Measurements from ENCODE around the gene ARL4C. TPM values are rescaled to one million over a fixed set of nuclear protein-coding genes. Genes with fewer than 3 reads are reported as not detected.

Gene ARL4C
- total RNA-seq, 1 donor from 2014 or later: 29.5 TPM

GRCh38 chr2:234454433-234454832, 42.4 kb downstream of the ARL4C start:
- H3K27ac Mint-ChIP-seq (ENCODE audit: unreplicated experiment): no peak overlapping the region
- H3K36me3 Mint-ChIP-seq (ENCODE audit: low read depth): peaks cover 2% of the 10 kb centered on the region
- H3K4me1 Mint-ChIP-seq: peaks cover 30% of the 10 kb centered on the region
- no peaks in the 10 kb centered on the region for H3K27me3 Mint-ChIP-seq (ENCODE audit: low read depth)
- TF ChIP-seq CTCF (conservative IDR thresholded peaks at IDR 0.05): no peak
- no peak for DNase-seq (ENCODE audit: low read depth, low spot score)
- peaks cover 3% of the 10 kb centered on the region for H3K9me3 Mint-ChIP-seq
- H3K4me3 Mint-ChIP-seq: no peak overlapping the region

- TF ChIP-seq CTCF (conservative IDR thresholded peaks at IDR 0.05): no peak
- Mint-ChIP-seq H3K4me3 (no peak overlapping the region), H3K36me3 (ENCODE audit: low read depth) (peaks cover 2% of the 10 kb centered on the region), H3K27me3 (ENCODE audit: low read depth) (no peaks in the 10 kb centered on the region), H3K9me3 (peaks cover 3% of the 10 kb centered on the region), H3K4me1 (peaks cover 42% of the 10 kb centered on the region), H3K27ac (ENCODE audit: unreplicated experiment) (no peak overlapping the region)
- no peak for DNase-seq (ENCODE audit: low read depth, low spot score)
Observed at GRCh38 chr2:234453216-234453615, 43.7 kb downstream of the ARL4C start.

- TF ChIP-seq CTCF (conservative IDR thresholded peaks at IDR 0.05): no peak
- Mint-ChIP-seq H3K27me3 (ENCODE audit: low read depth) (no peaks in the 10 kb centered on the region), H3K4me3 (no peak overlapping the region), H3K27ac (ENCODE audit: unreplicated experiment) (peak overlapping the region; percentile 9), H3K36me3 (ENCODE audit: low read depth) (peaks cover 2% of the 10 kb centered on the region), H3K9me3 (peaks cover 3% of the 10 kb centered on the region), H3K4me1 (peaks cover 54% of the 10 kb centered on the region)
- DNase-seq (ENCODE audit: low read depth, low spot score): no peak
Observed at GRCh38 chr2:234451852-234452625, 44.8 kb downstream of the ARL4C start.

- no peak for DNase-seq (ENCODE audit: low read depth, low spot score)
- no peak for TF ChIP-seq CTCF (conservative IDR thresholded peaks at IDR 0.05)
- peak overlapping the region; percentile 27 for H3K27ac Mint-ChIP-seq (ENCODE audit: unreplicated experiment)
- no peak overlapping the region for H3K4me3 Mint-ChIP-seq
- peaks cover 2% of the 10 kb centered on the region for H3K36me3 Mint-ChIP-seq (ENCODE audit: low read depth)
- peaks cover 59% of the 10 kb centered on the region for H3K4me1 Mint-ChIP-seq
- H3K27me3 Mint-ChIP-seq (ENCODE audit: low read depth): no peaks in the 10 kb centered on the region
- peaks cover 3% of the 10 kb centered on the region for H3K9me3 Mint-ChIP-seq
Observed at GRCh38 chr2:234451242-234451641, 45.6 kb downstream of the ARL4C start.

GRCh38 chr2:234450431-234451124, 46.3 kb downstream of the ARL4C start:
- H3K4me3 Mint-ChIP-seq: no peak overlapping the region
- H3K27ac Mint-ChIP-seq (ENCODE audit: unreplicated experiment): peak overlapping the region; percentile 52
- no peak for DNase-seq (ENCODE audit: low read depth, low spot score)
- H3K4me1 Mint-ChIP-seq: peaks cover 59% of the 10 kb centered on the region
- H3K9me3 Mint-ChIP-seq: peaks cover 3% of the 10 kb centered on the region
- peaks cover 2% of the 10 kb centered on the region for H3K36me3 Mint-ChIP-seq (ENCODE audit: low read depth)
- no peaks in the 10 kb centered on the region for H3K27me3 Mint-ChIP-seq (ENCODE audit: low read depth)
- no peak for TF ChIP-seq CTCF (conservative IDR thresholded peaks at IDR 0.05)

Measured in neural crest cell (in vitro differentiated cells).